ENCODE measurements around the gene CHST9. TPM values are rescaled to one million over a fixed set of nuclear protein-coding genes. Genes with fewer than 3 reads are reported as not detected.
"Not testable (repeated sequence)": the region's sequence is repeated elsewhere in the genome, so short reads cannot be mapped to it uniquely, and the experiment has no call there.

Gene CHST9
- total RNA-seq, 6 experiments from 2014 or later: 3.8 to 24.2 (median 9.8) TPM

DNA sequence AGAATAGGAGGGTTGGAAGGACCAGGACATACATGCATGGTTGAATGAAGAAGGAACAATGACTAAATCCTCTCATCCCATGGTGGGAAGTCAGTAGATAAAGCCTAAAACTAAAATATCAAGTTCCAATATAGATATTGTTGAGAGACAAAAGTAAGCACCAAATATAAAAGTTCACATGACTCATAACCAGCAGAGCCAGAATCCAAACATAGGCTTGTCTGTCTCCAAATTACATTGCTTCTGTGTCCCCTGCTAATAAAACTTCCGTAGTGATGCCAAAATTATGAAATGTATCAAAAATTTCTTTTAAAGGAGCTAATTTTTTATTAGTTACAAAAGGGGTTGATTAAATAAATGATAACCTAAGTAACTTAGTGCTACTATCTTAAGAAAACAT, 19.7 kb downstream of the CHST9 start:
- WGBS (ENCODE audit: insufficient coverage, low coverage, low lambda C conversion rate, missing lambda C conversion rate): 65% methylated on average over 1 of the region's 1 CpG
- H3K4me1 ChIP-seq: no peaks in the 10 kb centered on the region

GRCh38 chr18:27164905-27165304, 20.2 kb downstream of the CHST9 start:
- no peaks in the 10 kb centered on the region for H3K4me1 ChIP-seq
- H3K27ac ChIP-seq: no peak overlapping the region
- intact Hi-C loops (cut with DNase I): no loop called here
- no peaks in the 10 kb centered on the region for H3K9me3 ChIP-seq
- TF ChIP-seq, protein P1, sequence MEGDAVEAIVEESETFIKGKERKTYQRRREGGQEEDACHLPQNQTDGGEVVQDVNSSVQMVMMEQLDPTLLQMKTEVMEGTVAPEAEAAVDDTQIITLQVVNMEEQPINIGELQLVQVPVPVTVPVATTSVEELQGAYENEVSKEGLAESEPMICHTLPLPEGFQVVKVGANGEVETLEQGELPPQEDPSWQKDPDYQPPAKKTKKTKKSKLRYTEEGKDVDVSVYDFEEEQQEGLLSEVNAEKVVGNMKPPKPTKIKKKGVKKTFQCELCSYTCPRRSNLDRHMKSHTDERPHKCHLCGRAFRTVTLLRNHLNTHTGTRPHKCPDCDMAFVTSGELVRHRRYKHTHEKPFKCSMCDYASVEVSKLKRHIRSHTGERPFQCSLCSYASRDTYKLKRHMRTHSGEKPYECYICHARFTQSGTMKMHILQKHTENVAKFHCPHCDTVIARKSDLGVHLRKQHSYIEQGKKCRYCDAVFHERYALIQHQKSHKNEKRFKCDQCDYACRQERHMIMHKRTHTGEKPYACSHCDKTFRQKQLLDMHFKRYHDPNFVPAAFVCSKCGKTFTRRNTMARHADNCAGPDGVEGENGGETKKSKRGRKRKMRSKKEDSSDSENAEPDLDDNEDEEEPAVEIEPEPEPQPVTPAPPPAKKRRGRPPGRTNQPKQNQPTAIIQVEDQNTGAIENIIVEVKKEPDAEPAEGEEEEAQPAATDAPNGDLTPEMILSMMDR (IDR thresholded peaks at IDR 0.05): no peak
- TF ChIP-seq POLR2A (IDR thresholded peaks at IDR 0.05): no peak
- H3K36me3 ChIP-seq: no peaks in the 10 kb centered on the region
- H3K4me3 ChIP-seq: no peak overlapping the region
- DNase-seq (no peak), ATAC-seq (no peak)
- WGBS (ENCODE audit: insufficient coverage, low coverage, low lambda C conversion rate, missing lambda C conversion rate): 66% methylated on average over 3 of the region's 3 CpGs
- no peaks in the 10 kb centered on the region for H3K27me3 ChIP-seq

More for the DNA sequence above, 19.7 kb downstream of the CHST9 start:
- H3K4me3 ChIP-seq: no peak overlapping the region
- H3K36me3 ChIP-seq: no peaks in the 10 kb centered on the region
- no peak overlapping the region for H3K27ac ChIP-seq
- no peak for ATAC-seq
- DNase-seq: no peak
- H3K27me3 ChIP-seq: no peaks in the 10 kb centered on the region
- H3K9me3 ChIP-seq: no peaks in the 10 kb centered on the region
- TF ChIP-seq, protein P1 (IDR thresholded peaks at IDR 0.05): no peak
- TF ChIP-seq POLR2A (IDR thresholded peaks at IDR 0.05): no peak
- intact Hi-C loops (cut with DNase I): no loop called here

GRCh38 chr18:27163197-27163716, 21.9 kb downstream of the CHST9 start:
- H3K9me3 ChIP-seq; H3K4me1 ChIP-seq; H3K27ac ChIP-seq; H3K36me3 ChIP-seq; H3K27me3 ChIP-seq; intact Hi-C loops (cut with DNase I); ATAC-seq; H3K4me3 ChIP-seq: not testable (repeated sequence)
- peak in 2 of 3 donors; percentile 15 to 42 for DNase-seq
- TF ChIP-seq, protein P1 (IDR thresholded peaks at IDR 0.05): peak; percentile 13 to 52 (median 33)
- 95% methylated on average over 10 of the region's 12 CpGs for WGBS (ENCODE audit: insufficient coverage, low coverage, low lambda C conversion rate, missing lambda C conversion rate)

DNA sequence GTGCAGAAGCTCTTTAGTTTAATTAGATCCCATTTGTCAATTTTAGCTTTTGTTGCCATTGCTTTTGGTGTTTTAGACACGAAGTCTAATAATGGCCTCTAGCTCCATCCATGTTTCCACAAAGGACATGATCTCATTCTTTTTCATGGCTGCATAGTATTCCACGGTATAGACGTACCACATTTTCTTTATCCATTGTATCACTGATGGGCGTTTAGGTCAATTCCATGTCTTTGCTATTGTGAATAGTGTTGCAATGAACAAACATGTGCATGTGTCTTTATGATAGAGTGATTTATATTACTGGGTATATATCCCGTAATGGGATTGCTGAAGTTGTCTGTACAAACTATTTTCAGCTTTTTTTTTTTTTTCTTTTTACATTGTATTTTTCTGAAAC, 35.9 kb downstream of the CHST9 start:
- DNase-seq; H3K36me3 ChIP-seq; H3K27ac ChIP-seq; H3K4me1 ChIP-seq; H3K4me3 ChIP-seq; H3K9me3 ChIP-seq; ATAC-seq; intact Hi-C loops (cut with DNase I); H3K27me3 ChIP-seq: not testable (repeated sequence)
- 59% methylated on average over 5 of the region's 5 CpGs for WGBS (ENCODE audit: insufficient coverage, low coverage, low lambda C conversion rate, missing lambda C conversion rate)

GRCh38 chr18:27144672-27145071, 40.4 kb downstream of the CHST9 start:
- no peaks in the 10 kb centered on the region for H3K9me3 ChIP-seq
- intact Hi-C loops (cut with DNase I): no loop called here
- DNase-seq (no peak), ATAC-seq (no peak)
- peaks cover 0 to 18% (median 6%) of the 10 kb centered on the region in 4 donors for H3K4me1 ChIP-seq
- peak overlapping the region in 2 of 3 donors; percentile 9 to 66 for H3K27ac ChIP-seq
- no peaks in the 10 kb centered on the region for H3K36me3 ChIP-seq
- WGBS (ENCODE audit: insufficient coverage, low coverage, low lambda C conversion rate, missing lambda C conversion rate): 58% methylated on average over 3 of the region's 3 CpGs
- TF ChIP-seq, protein P1 (IDR thresholded peaks at IDR 0.05): no peak
- no peak for TF ChIP-seq POLR2A (IDR thresholded peaks at IDR 0.05)
- H3K27me3 ChIP-seq: no peaks in the 10 kb centered on the region
- H3K4me3 ChIP-seq: no peak overlapping the region
